Measurements from ENCODE around the gene UGT2B11.
"Not testable (repeated sequence)": the region's sequence is repeated elsewhere in the genome, so short reads cannot be mapped to it uniquely, and the experiment has no call there.

DNA sequence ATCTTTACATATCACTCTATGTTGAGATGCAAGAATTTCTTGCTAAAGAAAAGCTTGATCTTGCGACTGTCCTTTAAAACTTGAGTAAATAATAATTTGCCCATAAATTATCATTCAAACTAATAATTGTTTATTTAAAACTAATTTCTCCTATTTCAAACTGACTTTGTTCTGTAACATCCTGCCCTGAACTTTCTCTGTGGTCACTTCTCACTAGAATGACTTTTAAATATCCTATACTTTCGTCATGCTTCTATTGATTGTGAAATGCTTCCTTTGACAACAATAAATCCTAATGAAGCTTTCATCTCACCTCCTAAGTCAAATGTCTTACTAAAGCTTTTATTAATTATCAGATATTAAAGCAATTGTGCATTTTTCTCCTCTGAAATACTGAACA, 27.2 kb upstream of the UGT2B11 start:
- TF ChIP-seq, protein P1, sequence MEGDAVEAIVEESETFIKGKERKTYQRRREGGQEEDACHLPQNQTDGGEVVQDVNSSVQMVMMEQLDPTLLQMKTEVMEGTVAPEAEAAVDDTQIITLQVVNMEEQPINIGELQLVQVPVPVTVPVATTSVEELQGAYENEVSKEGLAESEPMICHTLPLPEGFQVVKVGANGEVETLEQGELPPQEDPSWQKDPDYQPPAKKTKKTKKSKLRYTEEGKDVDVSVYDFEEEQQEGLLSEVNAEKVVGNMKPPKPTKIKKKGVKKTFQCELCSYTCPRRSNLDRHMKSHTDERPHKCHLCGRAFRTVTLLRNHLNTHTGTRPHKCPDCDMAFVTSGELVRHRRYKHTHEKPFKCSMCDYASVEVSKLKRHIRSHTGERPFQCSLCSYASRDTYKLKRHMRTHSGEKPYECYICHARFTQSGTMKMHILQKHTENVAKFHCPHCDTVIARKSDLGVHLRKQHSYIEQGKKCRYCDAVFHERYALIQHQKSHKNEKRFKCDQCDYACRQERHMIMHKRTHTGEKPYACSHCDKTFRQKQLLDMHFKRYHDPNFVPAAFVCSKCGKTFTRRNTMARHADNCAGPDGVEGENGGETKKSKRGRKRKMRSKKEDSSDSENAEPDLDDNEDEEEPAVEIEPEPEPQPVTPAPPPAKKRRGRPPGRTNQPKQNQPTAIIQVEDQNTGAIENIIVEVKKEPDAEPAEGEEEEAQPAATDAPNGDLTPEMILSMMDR (IDR thresholded peaks at IDR 0.05), result not testable (repeated sequence)
- TF ChIP-seq POLR2A, EP300, POLR2AphosphoS5 (IDR thresholded peaks at IDR 0.05): not testable (repeated sequence)
